ENCODE measurements around the gene OGFR. TPM values are rescaled to one million over a fixed set of nuclear protein-coding genes. Genes with fewer than 3 reads are reported as not detected.

The OGFR gene
- total RNA-seq, 1 experiment from 2014 or later, result 46.1 TPM

- H3K4me3 ChIP-seq (ENCODE audit: low read depth, low read length, poor library complexity, severe bottlenecking), result no peak overlapping the region
- no peak overlapping the region for H3K27ac ChIP-seq (ENCODE audit: low read depth, low read length, poor library complexity, severe bottlenecking)
- TF ChIP-seq EZH2 (IDR thresholded peaks at IDR 0.05; ENCODE audit: borderline replicate concordance, low read depth, low read length, poor library complexity, severe bottlenecking) (no peak), CTCF (conservative IDR thresholded peaks at IDR 0.05; ENCODE audit: low read depth, low read length) (no peak)
- peaks cover 15% of the 10 kb centered on the region for H3K4me1 ChIP-seq (ENCODE audit: insufficient read depth, low read length, poor library complexity, severe bottlenecking)
- H3K9me3 ChIP-seq (ENCODE audit: low read depth, low read length, poor library complexity, severe bottlenecking), result no peaks in the 10 kb centered on the region
- CTCF ChIA-PET, result no interaction called here
- no peak for DNase-seq (ENCODE audit: low spot score)
- H3K36me3 ChIP-seq (ENCODE audit: insufficient read depth, low read length, poor library complexity, severe bottlenecking), result no peaks in the 10 kb centered on the region
- intact Hi-C loops (cut with micrococcal nuclease; ENCODE audit: unreplicated experiment), result no loop called here
- POLR2A ChIA-PET (ENCODE audit: low non-redundant PET), result no interaction called here
- no TSS peak for BruUV-seq (replicated peaks)
- H3K27me3 ChIP-seq (replicated peaks; ENCODE audit: insufficient read depth, low read depth, low read length, poor library complexity), result no peaks in the 10 kb centered on the region
These were observed 35.2 kb downstream of the OGFR start for GRCh38 chr20:62839816-62840215.

DNA sequence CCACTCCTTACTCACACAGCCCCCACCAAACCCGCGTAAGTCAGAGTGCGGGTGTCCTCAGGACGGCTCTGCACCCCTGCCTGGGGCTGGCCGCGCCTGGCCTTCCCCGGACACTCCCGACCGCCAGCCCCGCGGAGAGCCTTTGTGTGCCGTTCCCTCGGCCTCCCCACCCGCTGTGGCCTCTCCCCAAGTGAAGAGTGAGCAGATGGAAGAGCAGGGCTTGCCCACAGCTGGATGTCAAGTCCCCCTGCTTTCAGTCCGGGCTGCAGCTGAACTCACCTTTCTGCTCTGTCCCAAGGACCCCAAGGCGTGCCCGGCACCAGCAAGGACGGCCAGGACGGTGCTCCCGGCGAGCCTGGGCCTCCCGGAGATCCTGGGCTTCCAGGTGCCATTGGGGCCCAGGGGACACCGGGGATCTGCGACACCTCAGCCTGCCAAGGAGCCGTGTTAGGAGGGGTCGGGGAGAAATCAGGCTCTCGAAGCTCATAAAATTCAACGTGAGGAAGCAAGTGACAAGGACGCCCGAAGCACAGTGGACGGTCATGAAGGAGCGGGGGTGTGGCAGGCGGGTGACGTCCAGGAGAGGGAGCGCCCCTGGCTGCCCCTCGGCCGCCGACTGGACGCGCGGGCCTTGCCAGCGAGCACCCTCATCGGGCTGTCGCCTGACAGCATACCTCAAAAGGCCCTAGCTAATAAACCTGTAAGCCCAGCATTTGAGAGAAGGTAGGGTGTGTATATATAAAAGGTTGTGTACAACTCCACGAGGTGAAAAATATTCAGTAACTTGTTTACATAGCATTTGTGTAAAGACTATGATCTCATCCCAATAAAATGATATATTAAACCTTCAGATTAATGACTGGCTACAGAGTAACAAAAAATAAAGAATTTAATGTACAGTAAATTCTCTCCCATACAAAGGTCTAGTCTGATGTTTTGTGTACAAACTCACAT is 35.9 kb downstream of the OGFR start:
- CTCF ChIA-PET, result no interaction called here

GRCh38 chr20:62841705-62842212 is 37.1 kb downstream of the OGFR start:
- ChIA-PET CTCF (interaction anchor here (1.3 kb wide), 1 partner anchor 19 kb away, joined by 3 read pairs; no protein-coding TSS in a partner anchor), POLR2A (ENCODE audit: low non-redundant PET) (interaction anchor here (0.7 kb wide), 1 partner anchor 25 kb away, joined by 3 read pairs; no protein-coding TSS in a partner anchor)
- DNase-seq (ENCODE audit: low spot score), result no peak
- Histone ChIP-seq H3K4me3 (ENCODE audit: low read depth, low read length, poor library complexity, severe bottlenecking) (no peak overlapping the region), H3K27ac (ENCODE audit: low read depth, low read length, poor library complexity, severe bottlenecking) (no peak overlapping the region), H3K36me3 (ENCODE audit: insufficient read depth, low read length, poor library complexity, severe bottlenecking) (peaks cover 12% of the 10 kb centered on the region), H3K4me1 (ENCODE audit: insufficient read depth, low read length, poor library complexity, severe bottlenecking) (peaks cover 5% of the 10 kb centered on the region), H3K27me3 (replicated peaks; ENCODE audit: insufficient read depth, low read depth, low read length, poor library complexity) (no peaks in the 10 kb centered on the region), H3K9me3 (ENCODE audit: low read depth, low read length, poor library complexity, severe bottlenecking) (no peaks in the 10 kb centered on the region)
- intact Hi-C loops (cut with micrococcal nuclease; ENCODE audit: unreplicated experiment), result no loop called here
- TF ChIP-seq EZH2 (IDR thresholded peaks at IDR 0.05; ENCODE audit: borderline replicate concordance, low read depth, low read length, poor library complexity, severe bottlenecking), result no peak
- no peak for TF ChIP-seq CTCF (conservative IDR thresholded peaks at IDR 0.05; ENCODE audit: low read depth, low read length)
- BruUV-seq (replicated peaks), result no TSS peak

More for the DNA sequence above, 35.9 kb downstream of the OGFR start:
- Histone ChIP-seq H3K9me3 (ENCODE audit: low read depth, low read length, poor library complexity, severe bottlenecking) (no peaks in the 10 kb centered on the region), H3K4me3 (ENCODE audit: low read depth, low read length, poor library complexity, severe bottlenecking) (no peak overlapping the region), H3K36me3 (ENCODE audit: insufficient read depth, low read length, poor library complexity, severe bottlenecking) (peaks cover 3% of the 10 kb centered on the region), H3K27ac (ENCODE audit: low read depth, low read length, poor library complexity, severe bottlenecking) (no peak overlapping the region), H3K4me1 (ENCODE audit: insufficient read depth, low read length, poor library complexity, severe bottlenecking) (peaks cover 12% of the 10 kb centered on the region), H3K27me3 (replicated peaks; ENCODE audit: insufficient read depth, low read depth, low read length, poor library complexity) (no peaks in the 10 kb centered on the region)
- no peak for TF ChIP-seq CTCF (conservative IDR thresholded peaks at IDR 0.05; ENCODE audit: low read depth, low read length)
- TF ChIP-seq EZH2 (IDR thresholded peaks at IDR 0.05; ENCODE audit: borderline replicate concordance, low read depth, low read length, poor library complexity, severe bottlenecking), result no peak
- POLR2A ChIA-PET (ENCODE audit: low non-redundant PET), result no interaction called here
- no peak for DNase-seq (ENCODE audit: low spot score)
- intact Hi-C loops (cut with micrococcal nuclease; ENCODE audit: unreplicated experiment), result no loop called here
- BruUV-seq (replicated peaks), result no TSS peak
